MCF 10A (cell line): ENCODE data around the gene LOXL3. TPM values are rescaled to one million over a fixed set of nuclear protein-coding genes. Genes with fewer than 3 reads are reported as not detected.
A peak's percentile ranks its signal among the peaks of the same experiment; 100 is the strongest.

Experiments used
- BruUV-seq: library from RNA; stranded (reverse); fragments of 400-500 nt; replicated peaks from 2 replicates; lab custom pipeline; 2021; lab: Mats Ljungman, UMichigan
- CTCF ChIA-PET: fragments of 300-600 bp; sonication (Branson Sonifier 250); formaldehyde crosslinking; extraction: SDS; loops from one replicate; lab custom pipeline; 2021; ENCODE audit warnings: antibody characterized with exemption, inconsistent platforms; lab: Yijun Ruan, JAX
- POLR2A ChIA-PET: fragments of 300-600, 350-650 bp; sonication (Branson Sonifier 250); formaldehyde crosslinking; extraction: SDS; loops from one replicate; lab custom pipeline; 2020; ENCODE audit warnings: antibody characterized with exemption, inconsistent platforms; lab: Yijun Ruan, JAX
- DNase-seq: peaks from one replicate; pipeline ENCODE4 v3.0.0-alpha.2; 2018; ENCODE audit not compliant: unreplicated experiment
- H3K27ac Mint-ChIP-seq: one replicate; pipeline ENCODE4 v1.8.0; 2022; ENCODE audit warnings: mild to moderate bottlenecking, low read depth, mixed read lengths; ENCODE audit not compliant: unreplicated experiment
- H3K27me3 Mint-ChIP-seq: one replicate; pipeline ENCODE4 v1.8.0; 2022; ENCODE audit warnings: mixed read lengths; ENCODE audit not compliant: insufficient read depth, unreplicated experiment
- H3K36me3 Mint-ChIP-seq: one replicate; pipeline ENCODE4 v1.8.0; 2022; ENCODE audit warnings: mild to moderate bottlenecking, moderate library complexity, mixed read lengths; ENCODE audit not compliant: insufficient read depth, unreplicated experiment
- H3K4me1 Mint-ChIP-seq: one replicate; pipeline ENCODE4 v1.8.0; 2022; ENCODE audit warnings: mixed read lengths; ENCODE audit not compliant: insufficient read depth, unreplicated experiment
- H3K4me3 Mint-ChIP-seq: one replicate; pipeline ENCODE4 v1.8.0; 2022; ENCODE audit warnings: mild to moderate bottlenecking, moderate library complexity, mixed read lengths; ENCODE audit not compliant: unreplicated experiment
- H3K9me3 Mint-ChIP-seq: one replicate; pipeline ENCODE4 v1.8.0; 2022; ENCODE audit warnings: mixed read lengths; ENCODE audit not compliant: unreplicated experiment
- CTCF ChIP-seq: fragments of 200-600 bp; IDR thresholded peaks from one replicate; pipeline ENCODE4 v1.8.0; 2022; ENCODE audit warnings: antibody characterized with exemption, mild to moderate bottlenecking; ENCODE audit not compliant: unreplicated experiment
- intact Hi-C: fragments of 100-400 bp; cut with micrococcal nuclease; formaldehyde crosslinking; loops from 2 replicates; pipeline ENCODE4 v1.14.1; 2022
- total RNA-seq: library from RNA; stranded (reverse); gene quantifications from 2 replicates; pipeline ENCODE4 v1.2.3, GENCODE V29; 2022

Gene LOXL3
- total RNA-seq, 1 experiment from 2014 or later = 0.93 TPM

GRCh38 chr2:74530239-74531187 is 23.2 kb downstream of the LOXL3 start:
- Mint-ChIP-seq H3K4me1 (peaks cover 38% of the 10 kb centered on the region), H3K36me3 (peaks cover 26% of the 10 kb centered on the region), H3K27me3 (no peaks in the 10 kb centered on the region), H3K9me3 (no peaks in the 10 kb centered on the region), H3K27ac (peak overlapping the region; percentile 91), H3K4me3 (peak overlapping the region; percentile 94)
- POLR2A ChIA-PET = interaction anchor here (0.6 to 8.1 kb wide), 25 partner anchors 8 to 1116 kb away, joined by 3 to 135 read pairs (median 5); partner anchors contain the start of genes C2orf81, CCDC142, INO80B and MRPL19
- TF ChIP-seq CTCF = no peak
- CTCF ChIA-PET = interaction anchor here (0.6 to 7.3 kb wide), 11 partner anchors 13 to 66 kb away, joined by 3 to 80 read pairs (median 4); partner anchors contain the start of genes CCDC142 and TTC31
- intact Hi-C loops = loop anchor here (5.0 kb wide), 1 partner anchor 193 kb away; no protein-coding TSS in a partner anchor
- DNase-seq = peak; percentile 22
- TSS peak; percentile 28 for BruUV-seq

GRCh38 chr2:74529357-74530238 is 24.1 kb downstream of the LOXL3 start, which contains the start of the genes AUP1 and HTRA2:
AUP1 (minus strand) TSS chr2:74529706; CDS start chr2:74529629, 77 bp downstream.
HTRA2 (plus strand) TSS chr2:74529933; CDS start chr2:74530007, 74 bp downstream.
- no peak for TF ChIP-seq CTCF
- Mint-ChIP-seq H3K4me3 (peak within 1 kb of the TSS; percentile 94), H3K27ac (peak within 1 kb of the TSS; percentile 91), H3K9me3 (no peaks in the 10 kb centered on the region), H3K4me1 (peaks cover 38% of the 10 kb centered on the region), H3K36me3 (peaks cover 28% of the 10 kb centered on the region), H3K27me3 (no peaks in the 10 kb centered on the region)
- no TSS peak for BruUV-seq
- ChIA-PET POLR2A (interaction anchor here (0.6 to 8.1 kb wide), 29 partner anchors 9 to 1117 kb away, joined by 3 to 135 read pairs (median 5); partner anchors contain the start of genes C2orf81, CCDC142, INO80B and MOGS), CTCF (interaction anchor here (0.6 to 7.3 kb wide), 6 partner anchors 36 to 65 kb away, joined by 3 to 80 read pairs (median 10); partner anchors contain the start of genes CCDC142 and TTC31)
- intact Hi-C loops = loop anchor here (1.0 to 5.0 kb wide), 2 partner anchors 22 to 192 kb away; partner anchors contain the start of gene PCGF1
- DNase-seq = peak; percentile 99

- CTCF ChIA-PET = interaction anchor here (0.6 to 7.3 kb wide), 4 partner anchors 37 to 59 kb away, joined by 3 to 80 read pairs (median 12); partner anchors contain the start of genes CCDC142 and TTC31
These were observed 25.0 kb downstream of the LOXL3 start for GRCh38 chr2:74528600-74529356.

More at GRCh38 chr2:74528600-74529356, 25.0 kb downstream of the LOXL3 start:
- H3K9me3 Mint-ChIP-seq = no peaks in the 10 kb centered on the region
- BruUV-seq = TSS peak; percentile 55
- no peak for TF ChIP-seq CTCF
- H3K27me3 Mint-ChIP-seq = no peaks in the 10 kb centered on the region
- H3K27ac Mint-ChIP-seq = peak overlapping the region; percentile 91
- POLR2A ChIA-PET = interaction anchor here (0.7 to 8.1 kb wide), 19 partner anchors 8 to 107 kb away, joined by 3 to 135 read pairs (median 5); partner anchors contain the start of genes C2orf81, CCDC142, INO80B and MOGS
- no peak for DNase-seq
- peaks cover 31% of the 10 kb centered on the region for H3K36me3 Mint-ChIP-seq
- peaks cover 38% of the 10 kb centered on the region for H3K4me1 Mint-ChIP-seq
- intact Hi-C loops = loop anchor here (1.0 kb wide), 1 partner anchor 21 kb away; the partner anchor contains the start of gene PCGF1
- H3K4me3 Mint-ChIP-seq = peak overlapping the region; percentile 94
